Skeletal muscle cell (primary cell): ENCODE measurements around the gene FAXC.
"Not testable (repeated sequence)": the region's sequence is repeated elsewhere in the genome, so short reads cannot be mapped to it uniquely, and the experiment has no call there.

Experiments
- DNase-seq: peaks from one replicate; pipeline ENCODE4 v3.0.0-alpha.2; 2010; ENCODE audit warnings: low read depth
- H3K4me3 ChIP-seq: 2 replicates; pipeline ENCODE4 v1.5.1; 2011; ENCODE audit warnings: low read depth, mild to moderate bottlenecking, control low read depth, low read length, moderate library complexity

FAXC gene

DNA sequence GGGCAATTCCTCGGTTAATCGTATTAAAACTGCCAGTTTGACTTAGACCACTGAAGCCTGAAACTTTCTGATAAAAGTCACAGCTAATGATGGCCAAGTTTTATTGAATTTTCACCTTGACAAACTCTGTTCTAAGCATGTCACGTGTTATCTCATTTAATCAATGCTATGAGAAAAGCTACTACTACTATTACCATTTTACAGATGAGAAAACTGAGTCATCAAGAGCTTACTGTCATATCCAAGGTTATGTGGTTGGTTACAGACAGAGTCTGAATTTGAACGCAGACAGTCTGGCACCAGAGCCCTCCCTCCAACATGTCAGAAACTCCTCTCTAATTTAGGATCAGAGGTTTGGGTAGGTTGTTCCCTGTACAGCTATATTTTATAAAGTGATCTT lies 4.3 kb downstream of the FAXC start:
- DNase-seq = no peak
- H3K4me3 ChIP-seq = no peak overlapping the region

DNA sequence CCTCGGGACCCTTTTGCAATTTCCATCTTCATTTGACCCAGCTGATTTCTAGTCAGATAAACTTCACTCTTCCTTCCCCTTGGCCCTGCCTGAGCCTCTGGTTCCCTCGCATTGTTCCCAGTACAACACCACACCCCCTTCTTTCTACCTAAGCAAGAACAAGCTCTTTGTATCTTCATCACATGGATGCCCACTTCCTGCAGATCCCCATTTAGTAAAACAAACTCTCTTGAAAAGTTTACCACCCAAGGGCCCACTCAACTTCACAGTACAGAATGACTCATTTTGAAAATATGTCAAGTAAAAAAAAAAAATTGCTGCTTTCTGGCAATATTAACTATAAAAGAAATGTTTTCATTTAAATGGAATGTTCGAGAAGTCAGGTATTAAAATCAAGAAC lies 5.2 kb downstream of the FAXC start:
- DNase-seq = peak; percentile 33

DNA sequence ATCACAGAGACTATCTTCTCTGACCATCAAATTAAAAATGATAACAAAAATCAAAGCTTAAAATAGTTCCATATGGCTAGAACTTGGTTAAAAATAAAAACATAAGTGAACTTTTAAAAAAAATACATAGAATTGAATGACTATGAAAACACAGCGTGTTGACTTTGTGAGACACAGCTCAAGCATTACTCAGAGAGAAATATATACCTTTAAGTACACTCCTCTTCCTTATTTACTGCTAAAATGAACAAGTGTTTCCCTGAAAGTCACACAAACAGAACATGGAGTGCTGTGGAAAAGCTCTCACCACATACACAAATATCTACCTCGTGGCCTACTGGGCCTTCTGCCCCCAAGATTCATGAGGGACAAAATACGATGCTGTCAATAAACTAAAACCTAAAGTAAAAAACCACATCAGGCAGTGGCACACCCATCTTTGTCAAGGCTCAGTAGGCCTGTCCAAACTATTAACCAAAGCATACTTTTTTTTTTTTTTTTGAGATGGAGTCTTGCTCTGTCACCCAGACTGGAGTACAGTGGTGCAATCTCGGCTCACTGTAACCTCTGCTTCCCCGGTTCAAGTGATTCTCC lies 7.5 kb downstream of the FAXC start:
- no peak for DNase-seq
- no peak overlapping the region for H3K4me3 ChIP-seq

More for the DNA sequence above, 5.2 kb downstream of the FAXC start:
- H3K4me3 ChIP-seq = no peak overlapping the region

DNA sequence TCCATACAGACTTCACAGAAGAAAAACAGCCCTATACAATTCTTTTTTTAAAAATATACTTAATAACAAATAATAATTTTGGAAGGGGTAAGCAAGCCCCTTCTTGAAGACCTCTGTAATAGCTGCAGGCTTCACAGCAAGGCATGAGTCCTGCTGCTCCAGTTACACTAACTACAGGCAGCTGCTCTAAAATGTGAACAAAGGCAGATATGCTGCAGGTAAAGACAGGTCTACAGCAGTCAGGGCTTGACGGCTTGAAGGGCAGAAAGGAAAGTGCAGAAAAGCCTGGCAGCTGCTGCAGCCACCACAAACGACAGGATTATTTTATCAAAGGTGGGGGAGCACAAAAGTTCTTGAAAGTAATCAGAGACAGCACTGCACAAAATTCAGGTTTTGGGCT lies 11.3 kb downstream of the FAXC start:
- no peak for DNase-seq
- no peak overlapping the region for H3K4me3 ChIP-seq

DNA sequence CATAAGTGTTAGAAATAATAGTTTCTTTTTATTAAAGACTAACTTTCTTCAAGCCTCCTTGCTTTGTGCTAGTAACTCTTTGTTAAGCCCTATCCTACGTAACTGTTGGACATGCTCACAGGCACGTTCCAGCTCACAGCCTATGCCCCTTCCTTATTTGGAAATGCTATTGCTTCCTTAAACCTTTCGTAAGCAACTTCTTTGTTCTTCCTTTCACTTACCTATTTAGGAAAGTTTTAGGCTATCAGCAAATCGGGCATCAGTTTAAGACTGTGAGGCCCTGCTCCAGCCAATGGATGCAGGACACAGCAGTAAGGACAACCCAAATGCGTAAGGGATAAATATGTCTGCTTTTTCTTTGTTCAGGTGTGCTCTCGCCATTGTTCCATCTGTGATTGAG lies 14.2 kb downstream of the FAXC start:
- not testable (repeated sequence) for H3K4me3 ChIP-seq, DNase-seq

DNA sequence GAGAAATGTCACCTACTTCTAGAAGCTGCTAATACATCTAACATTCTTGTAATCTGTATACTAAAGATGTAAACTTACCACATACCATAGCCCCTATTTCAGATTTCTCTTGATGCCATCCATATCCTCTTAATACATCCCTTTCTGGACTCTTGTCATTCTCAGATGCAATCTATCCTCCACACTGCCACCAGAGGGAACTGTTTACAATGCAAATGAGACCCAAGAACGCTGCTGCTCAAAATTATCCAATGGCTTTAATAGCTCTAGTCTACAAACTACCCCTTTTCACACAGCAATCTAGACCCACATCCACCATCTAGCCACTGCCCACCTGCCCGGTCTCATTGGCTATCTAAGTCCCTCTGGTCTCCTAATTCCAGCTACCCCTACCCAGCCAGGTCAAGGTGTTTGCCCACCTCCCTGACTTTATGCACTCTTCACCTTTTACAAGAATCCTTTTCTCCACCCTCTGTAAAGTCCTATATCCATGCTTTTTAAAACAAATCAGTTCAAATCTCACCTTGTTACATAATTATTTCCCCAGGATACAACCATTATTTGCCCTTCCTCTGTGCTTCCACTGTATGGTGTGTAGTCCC lies 14.8 kb downstream of the FAXC start:
- H3K4me3 ChIP-seq = no peak overlapping the region
- DNase-seq = peak; percentile 19

DNA sequence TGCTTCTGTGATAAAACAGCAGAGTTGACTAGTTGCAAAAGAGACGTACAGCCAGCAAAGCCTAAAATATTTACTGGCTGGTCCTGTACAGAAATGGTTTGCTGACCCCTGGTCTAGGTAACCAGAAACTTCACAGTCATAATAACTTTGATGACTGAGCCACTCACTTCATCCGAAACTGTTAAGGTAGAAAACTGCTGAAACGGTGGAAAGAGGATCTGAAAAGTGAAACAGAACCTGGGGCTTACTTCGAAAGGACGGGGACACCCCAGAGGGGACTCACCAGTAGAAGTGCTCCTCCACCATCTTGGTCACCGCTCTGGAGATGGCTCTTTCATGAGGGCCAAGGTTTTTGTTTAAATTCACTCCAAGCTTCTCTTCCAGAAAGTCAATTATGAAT lies 16.4 kb downstream of the FAXC start:
- no peak overlapping the region for H3K4me3 ChIP-seq
- DNase-seq = no peak

DNA sequence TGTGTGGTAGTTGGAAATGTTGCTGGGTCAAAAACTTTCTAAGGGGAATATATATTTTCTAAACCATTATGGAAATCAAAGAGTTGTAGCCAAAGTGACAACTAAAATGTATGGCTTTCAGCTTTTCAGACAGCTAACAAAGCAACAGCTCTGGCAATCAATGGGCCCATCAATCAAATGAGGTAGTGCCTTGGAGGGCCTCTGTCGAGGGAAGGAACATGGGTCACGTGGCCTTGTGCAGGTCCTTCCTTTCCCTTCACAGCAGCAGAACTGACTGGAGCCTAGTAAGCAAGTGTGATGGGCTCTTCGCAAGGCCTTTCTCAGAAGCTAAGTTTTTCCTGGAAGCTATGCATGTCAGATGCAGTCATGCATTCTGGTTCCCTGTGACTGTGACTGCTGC lies 17.9 kb downstream of the FAXC start:
- DNase-seq = no peak
- no peak overlapping the region for H3K4me3 ChIP-seq

DNA sequence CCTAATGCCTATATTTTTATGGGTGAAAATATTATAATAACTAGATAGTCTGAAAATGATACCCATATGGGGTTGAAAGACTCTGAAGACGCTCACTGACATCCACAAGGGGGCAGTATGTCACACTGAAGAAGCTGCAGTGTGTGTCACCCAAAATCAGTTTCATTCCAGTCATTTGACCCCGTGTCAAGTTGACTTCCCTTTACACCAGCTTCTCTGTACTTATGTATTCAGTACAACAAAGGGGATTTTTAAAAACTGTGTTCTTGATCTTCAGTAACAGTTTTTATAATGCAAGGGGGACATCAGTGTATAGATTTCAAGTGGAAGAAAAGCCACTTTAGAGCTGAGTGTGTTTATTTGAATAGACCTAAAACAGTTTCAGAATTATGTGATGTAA lies 19.3 kb downstream of the FAXC start:
- DNase-seq = peak; percentile 27
- H3K4me3 ChIP-seq = no peak overlapping the region

DNA sequence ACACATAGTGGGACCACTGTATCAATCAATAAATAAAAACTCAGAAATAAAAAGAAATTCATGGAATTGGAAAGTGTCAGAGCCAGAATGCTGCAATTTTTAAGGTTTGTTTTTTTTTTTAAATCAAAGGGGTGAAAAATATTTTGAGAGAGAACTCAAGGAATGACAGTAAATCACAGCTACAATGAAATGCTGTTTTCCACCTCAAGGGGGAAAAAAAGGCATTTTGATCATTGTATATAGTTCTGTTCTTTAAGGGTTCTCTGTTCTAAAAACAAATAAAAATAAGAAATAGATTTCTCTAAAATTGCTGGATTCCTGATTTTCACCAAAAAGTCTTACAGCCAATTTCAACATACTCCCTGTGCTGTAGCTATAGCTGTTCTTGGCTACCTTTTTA lies 24.5 kb downstream of the FAXC start:
- H3K4me3 ChIP-seq = no peak overlapping the region
- DNase-seq = no peak

DNA sequence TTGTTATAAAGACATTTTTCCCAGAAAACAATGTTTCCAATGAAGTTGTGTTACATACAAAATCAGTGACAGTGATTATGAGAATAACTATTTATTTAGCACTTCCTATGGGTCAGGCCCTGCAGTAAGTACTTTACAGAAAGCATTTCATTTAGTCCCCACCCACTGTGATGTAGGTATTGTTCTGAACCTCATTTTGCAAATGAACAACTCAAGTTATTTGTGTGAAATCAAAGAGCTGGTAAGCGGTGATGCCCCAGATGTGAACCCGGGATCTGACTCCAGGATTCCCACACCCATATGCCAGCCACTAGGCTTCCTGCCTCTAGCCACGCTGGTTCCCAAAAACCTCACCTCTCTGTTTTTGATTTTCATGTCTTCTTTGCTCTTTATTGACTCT lies 30.9 kb downstream of the FAXC start:
- H3K4me3 ChIP-seq = no peak overlapping the region
- DNase-seq = no peak

DNA sequence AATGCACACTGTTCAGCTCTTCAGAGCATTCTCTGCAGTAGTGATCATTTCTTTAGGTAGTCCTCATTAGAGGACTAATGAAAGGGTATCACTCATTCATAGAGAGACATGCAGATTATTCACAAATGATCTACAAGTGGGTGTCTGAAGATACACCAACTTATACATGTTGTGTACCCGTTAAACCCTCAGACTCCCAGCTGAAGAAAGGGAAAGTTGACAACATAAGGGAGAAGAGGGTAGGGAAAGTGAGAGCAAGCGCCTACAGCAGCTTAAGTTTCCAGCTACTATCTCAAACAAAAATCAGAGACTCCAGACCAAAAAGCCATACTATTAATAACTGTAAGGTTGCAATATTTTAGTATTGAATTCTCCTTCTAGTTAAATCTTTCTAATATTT lies 37.1 kb downstream of the FAXC start:
- H3K4me3 ChIP-seq = no peak overlapping the region

DNA sequence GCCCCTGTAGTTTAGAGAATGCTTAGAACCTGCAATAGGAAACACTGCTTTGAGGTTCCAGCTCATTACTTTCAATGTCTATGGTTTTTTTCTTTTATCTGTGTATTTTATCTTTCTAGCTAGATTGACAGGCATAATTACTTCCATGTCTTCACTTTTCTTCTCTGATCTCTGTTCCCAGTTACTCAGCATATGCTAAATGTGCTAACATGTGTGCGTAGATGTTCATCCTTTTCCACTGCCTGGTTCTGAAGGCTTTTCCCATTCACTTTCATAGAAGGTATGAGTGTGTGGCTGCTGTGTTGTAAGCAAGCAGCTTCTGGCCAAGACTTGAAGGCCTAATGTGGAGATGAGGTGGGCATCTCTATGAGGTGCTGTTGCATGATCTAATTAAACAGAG lies 38.9 kb downstream of the FAXC start:
- H3K4me3 ChIP-seq = no peak overlapping the region
- DNase-seq = no peak

More for the DNA sequence above, 37.1 kb downstream of the FAXC start:
- DNase-seq = no peak

DNA sequence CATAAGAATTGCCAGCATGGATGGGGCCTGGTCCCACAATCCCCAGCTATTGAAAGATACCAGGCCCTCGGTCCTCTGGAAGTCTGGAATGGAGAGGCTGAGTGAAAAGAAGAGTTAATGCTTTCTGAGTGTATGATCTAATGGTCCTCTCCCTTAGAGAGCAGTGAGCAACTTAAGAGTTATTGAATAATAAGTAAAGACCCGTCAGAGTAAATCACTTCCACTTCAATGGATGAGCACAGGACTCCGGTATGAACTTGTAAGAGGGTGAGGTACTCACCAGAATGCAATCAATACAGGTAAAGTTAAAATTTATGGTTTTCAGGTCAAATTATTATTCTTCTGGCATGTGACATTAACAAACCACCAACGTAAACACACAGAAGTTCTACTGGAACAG lies 39.9 kb downstream of the FAXC start:
- no peak overlapping the region for H3K4me3 ChIP-seq
- no peak for DNase-seq

DNA sequence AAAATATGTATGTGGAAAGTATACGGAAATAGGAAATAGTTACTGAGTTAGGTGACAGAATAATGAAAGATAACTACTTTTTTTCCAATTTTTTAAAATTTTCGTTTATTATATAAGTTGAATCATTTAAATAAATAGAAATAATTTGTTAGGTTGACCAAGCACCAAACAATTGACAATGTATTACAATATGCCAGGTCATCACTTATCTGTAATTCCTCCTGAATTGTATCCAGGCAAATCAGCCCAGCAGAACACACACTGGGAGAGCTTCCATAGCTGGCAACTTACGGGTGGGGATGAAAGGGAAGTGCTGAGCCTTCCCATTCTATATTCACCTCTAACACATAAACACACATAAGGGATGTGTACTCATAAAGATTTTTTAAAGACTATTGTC lies 40.7 kb downstream of the FAXC start:
- no peak for DNase-seq
- H3K4me3 ChIP-seq = no peak overlapping the region

DNA sequence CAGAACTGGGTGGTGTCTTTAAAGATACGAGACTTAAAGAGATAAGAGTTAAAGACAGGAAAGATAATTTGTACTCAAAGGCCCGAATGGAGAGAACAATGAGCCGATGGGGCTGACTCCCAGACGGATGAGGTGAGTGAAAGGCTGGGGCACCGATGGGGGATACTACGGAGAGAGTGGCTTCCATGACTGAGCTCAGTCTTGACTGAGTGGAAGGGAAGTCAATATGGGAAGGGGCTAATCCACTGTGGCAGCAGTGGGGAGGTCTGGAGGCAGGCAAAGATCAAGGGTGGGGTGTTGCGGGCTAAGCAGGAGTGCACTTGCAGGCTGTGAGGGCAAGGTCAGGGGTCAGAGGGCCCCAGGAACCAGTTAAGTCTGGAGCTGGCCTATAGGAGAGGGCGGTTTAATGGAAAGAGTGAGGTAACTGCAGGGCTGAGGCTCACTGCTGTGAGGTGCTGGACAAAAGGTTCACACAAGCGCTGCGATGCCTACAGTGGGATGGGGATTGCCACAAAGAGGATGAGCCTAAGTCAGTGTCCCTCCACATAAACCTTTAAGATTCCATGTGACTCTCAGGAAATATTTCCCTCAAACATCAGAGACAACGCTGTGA lies 42.1 kb downstream of the FAXC start:
- H3K4me3 ChIP-seq = no peak overlapping the region

DNA sequence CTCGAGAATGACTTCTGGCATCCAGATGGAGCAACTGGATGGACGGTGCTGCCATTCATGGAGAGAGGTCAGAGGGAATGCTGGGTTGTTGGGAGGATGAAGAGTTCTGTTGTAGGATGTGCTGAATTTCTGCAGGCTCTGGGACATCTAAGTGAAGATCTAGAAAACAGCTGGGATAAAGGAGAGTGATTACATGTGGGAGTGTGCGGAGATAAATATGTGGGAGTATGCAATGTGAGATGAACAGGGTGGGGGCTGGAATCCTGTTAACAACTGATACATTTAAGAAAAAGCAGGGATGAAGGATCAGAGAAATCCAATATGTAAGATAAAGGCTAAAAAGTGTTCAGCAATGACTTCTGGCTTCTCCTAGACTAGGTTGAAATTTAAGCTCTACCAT lies 43.1 kb downstream of the FAXC start:
- DNase-seq = no peak
- H3K4me3 ChIP-seq = no peak overlapping the region

More for the DNA sequence above, 42.1 kb downstream of the FAXC start:
- no peak for DNase-seq

DNA sequence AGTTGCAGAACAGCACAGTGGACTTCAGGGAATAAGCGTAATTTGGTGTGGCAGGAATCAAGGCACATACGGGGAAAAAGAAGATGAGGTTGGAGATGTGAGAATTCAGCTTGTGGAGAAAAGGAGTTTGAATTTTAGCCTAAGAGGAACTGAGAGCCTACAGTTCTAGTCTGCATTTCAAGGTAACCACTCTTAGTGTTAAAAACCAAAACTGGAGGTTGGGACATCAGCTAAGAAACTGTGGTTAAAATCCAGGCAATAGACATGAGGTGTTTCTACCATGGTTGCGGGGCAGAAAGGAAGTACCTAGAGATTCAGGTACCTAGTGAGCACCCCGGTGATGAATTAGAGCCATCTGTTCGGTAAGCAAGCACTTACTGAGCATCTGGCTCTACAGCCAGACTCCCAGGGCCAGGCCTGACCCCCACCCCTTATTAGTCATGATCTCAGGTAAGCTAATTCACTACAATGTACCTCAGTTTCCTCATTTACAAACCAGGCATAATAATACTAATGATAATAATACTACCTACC lies 44.4 kb downstream of the FAXC start:
- H3K4me3 ChIP-seq = no peak overlapping the region
- no peak for DNase-seq

DNA sequence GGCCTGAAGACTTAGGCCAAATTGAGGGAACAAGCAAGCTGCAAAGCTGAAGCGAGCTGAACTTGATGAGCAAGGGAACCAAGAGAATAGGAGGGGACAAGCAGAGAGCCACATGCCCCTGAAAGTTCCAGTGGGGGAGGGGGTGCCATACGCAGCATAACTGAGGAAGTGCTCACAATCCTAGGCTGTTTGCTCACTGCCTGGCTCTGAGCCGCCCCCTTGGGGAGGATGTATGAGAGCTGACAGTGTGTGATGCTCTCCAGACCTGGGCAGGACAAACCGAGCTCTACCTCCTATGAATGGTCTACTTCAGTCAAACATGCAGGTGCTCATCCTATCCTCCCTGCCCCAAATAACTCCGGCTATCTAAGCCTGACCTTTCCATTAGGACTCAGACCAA lies 52.1 kb downstream of the FAXC start:
- H3K4me3 ChIP-seq = no peak overlapping the region
- DNase-seq = no peak

DNA sequence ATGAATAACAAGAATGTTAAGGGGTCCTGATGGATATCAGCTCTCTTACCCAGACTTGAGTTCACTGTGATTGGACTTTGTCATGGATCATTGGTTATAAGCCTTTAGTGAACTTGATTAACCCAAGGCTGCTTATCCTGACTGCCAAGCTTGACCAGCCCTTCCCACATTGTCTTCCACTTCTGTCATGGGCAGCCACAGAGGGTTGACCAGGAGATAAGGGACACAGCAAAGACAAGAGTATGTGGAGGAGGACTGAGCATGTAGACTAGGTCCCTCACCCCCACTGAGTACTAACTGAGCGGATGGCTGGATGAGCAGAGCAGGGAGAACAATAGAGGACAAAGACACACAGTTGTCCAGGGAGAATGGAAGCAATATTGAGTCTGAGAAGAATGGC lies 52.5 kb downstream of the FAXC start:
- no peak overlapping the region for H3K4me3 ChIP-seq
- no peak for DNase-seq

DNA sequence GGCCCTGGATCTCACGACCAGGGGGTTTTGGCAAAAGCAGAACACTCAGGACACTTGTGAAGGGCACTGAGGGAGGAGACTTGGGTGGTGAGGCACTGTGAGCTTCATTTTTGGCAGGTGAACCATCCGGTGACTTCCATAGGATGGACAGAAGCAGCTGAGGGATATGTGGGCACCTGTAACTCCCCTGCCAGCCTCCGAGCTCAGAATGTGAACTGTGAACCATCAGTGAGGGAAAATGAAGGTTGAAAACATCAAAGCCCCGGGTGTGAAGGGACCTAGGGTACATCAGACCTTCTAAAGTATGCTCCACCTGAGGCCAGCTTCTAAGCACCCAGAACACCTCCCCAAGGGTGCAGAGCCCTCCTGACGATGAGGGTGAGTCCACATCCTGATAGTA lies 53.2 kb downstream of the FAXC start:
- no peak for DNase-seq
- H3K4me3 ChIP-seq = no peak overlapping the region
